Stimulated activated CD4-positive, alpha-beta T cell treated with anti-CD3 and anti-CD28 coated beads, Interleukin-1b, Interleukin-23, amount 100 ng/mL, for 1 hour (primary cell): ENCODE results near the gene THOP1.
"Not testable (repeated sequence)": the region's sequence is repeated elsewhere in the genome, so short reads cannot be mapped to it uniquely, and the experiment has no call there.

Experiments
- DNase-seq, 2 donors: peaks; one replicate each; pipeline ENCODE4 v3.0.0-alpha.2; 2020; ENCODE audit warnings: low read depth in 2 of 2

Gene THOP1

DNA sequence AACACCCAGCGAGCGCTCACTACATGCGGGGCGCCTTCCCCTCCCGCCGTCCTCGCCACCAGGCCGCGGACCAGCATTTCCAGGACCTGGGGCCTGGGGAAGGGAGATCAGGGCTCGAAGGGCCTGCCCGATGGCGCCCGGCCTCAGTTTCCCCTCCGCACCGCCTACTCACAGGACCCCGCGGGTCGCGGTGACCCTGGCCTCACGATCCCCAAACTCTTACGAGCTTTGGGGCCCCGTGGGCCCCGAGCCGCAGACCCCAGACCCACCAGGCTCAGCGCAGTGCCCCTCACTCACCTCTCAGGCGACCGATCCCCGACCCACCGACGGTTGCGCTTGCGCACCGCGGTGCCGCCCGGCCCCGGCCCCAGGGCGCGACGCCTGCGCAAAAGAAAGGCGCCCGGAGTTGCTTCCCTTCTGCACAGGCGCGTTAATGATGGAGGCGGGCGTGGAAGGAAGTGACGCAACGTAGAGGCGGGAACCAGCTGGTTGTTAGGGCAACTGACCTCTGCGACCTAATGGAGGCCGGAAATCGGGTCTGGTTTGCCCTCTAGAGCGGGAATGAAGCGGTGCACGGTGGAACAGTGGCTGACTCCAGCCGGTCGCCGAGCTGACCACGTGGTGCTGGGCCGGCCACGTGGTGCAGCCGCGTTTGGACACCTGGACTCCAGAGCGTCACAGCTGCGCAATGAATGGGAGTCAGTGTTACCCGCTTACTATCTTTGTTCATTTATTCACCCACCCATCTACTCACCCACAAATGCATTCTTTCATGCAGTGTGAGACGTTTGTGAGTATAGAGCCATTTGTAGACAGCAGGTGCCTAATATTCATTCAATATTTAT, 2.1 kb upstream of the THOP1 start, which contains the start of gene SGTA:
TSS of gene SGTA (minus strand) at position 338 of the 845 bp plus-strand sequence. CDS start 14,205 bp downstream, outside the sequence.
- DNase-seq = peak; percentile 90 to 91

GRCh38 chr19:2783781-2784145, 1.5 kb upstream of the THOP1 start:
- DNase-seq = no peak

- no peak for DNase-seq
Observed at GRCh38 chr19:2787115-2787514, 1.8 kb downstream of the THOP1 start.

- no peak for DNase-seq
Observed at GRCh38 chr19:2788237-2788636, 2.9 kb downstream of the THOP1 start.

GRCh38 chr19:2790194-2790556, 4.9 kb downstream of the THOP1 start:
- no peak for DNase-seq

DNA sequence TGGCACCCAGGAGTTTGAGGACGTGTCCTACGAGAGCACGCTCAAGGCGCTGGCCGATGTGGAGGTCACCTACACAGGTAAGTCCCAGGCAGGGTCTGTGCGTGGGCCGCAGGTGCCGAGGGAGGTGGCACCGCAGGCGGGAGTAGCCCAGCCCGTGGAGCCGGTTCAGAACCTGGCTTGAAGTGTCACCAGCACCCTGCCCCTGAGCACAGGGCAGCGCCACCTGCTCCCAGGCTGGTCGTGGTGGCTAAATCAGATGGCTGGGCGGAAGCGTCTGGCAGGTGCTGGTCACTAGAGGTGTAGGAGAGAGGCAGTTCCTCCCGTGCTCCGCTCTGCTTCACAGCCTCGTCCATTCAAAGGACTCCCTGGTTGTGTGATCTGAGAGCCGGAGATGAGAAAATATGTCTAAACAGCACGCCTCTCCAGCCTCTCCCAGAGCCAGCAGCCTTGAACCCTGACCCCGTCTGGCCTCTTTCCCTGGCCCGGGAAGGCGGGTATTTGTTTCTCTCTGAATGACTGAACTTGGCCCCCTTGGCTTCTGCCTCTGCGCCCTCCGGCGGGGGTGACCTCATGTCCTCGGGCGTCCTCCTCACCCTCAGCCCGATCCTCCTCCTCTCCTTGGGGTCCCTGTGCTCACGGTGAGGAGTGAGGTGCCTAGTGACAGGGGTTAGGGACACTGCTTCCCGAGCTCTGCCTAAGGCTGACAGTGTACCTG, 5.4 kb downstream of the THOP1 start:
- DNase-seq = no peak

DNA sequence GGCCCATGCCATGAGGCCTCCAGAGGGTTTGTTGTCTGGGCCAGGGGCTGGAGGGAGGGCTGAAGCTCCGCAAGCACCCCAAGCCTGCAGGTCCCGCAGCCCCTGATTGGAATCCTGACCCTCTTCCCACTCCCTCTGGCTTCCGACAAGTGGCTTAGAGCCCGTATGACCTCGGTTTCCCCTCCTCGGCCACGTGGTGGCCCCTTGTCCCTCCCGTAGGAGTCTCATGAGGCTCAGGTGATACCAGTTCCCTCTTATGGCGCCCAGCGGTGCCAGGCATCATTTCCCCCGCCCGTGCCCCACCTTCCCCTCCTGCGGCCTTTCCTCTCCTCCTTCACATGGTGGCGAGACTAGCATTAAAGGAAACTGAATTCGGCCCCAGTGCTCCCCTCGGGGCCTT, 6.1 kb downstream of the THOP1 start:
- no peak for DNase-seq

DNA sequence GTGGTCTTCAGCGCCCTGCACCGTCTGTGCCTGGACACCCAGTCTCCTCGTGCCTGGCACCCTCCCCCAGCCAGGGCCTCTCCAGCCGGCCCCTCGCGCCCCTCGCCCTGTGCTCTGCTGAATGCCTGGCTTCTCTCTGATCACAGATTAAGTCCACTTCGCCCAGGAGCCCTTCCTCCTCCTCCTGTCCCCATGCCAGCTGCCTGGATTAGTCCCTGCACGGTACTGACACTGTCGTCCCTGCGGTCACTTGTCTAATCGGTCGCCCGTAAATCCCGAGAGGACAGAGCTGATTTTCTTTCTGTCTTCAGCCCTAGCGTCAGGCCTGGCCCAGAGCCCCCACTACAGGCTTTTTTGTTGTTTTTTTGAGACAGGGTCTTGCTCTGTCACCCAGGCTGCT, 6.6 kb downstream of the THOP1 start:
- DNase-seq = no peak

DNA sequence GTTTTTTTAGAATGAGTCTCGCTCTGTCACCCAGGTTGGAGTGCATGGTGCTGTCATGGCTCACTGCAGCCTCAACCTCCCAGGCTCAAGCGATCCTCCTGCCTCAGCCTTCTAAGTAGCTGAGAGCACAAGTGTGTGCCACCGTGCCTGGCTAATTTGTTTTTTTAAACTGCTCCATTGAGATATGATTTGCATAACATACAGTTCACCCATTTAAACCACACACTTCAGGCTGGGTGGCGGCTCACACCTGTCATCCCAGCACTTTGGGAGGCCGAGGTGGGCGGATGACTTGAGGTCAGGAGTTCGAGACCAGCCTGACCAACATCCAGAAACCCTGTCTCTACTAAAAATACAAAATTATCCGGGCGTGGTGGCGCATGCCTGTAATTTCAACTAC, 7.4 kb downstream of the THOP1 start:
- not testable (repeated sequence) for DNase-seq

DNA sequence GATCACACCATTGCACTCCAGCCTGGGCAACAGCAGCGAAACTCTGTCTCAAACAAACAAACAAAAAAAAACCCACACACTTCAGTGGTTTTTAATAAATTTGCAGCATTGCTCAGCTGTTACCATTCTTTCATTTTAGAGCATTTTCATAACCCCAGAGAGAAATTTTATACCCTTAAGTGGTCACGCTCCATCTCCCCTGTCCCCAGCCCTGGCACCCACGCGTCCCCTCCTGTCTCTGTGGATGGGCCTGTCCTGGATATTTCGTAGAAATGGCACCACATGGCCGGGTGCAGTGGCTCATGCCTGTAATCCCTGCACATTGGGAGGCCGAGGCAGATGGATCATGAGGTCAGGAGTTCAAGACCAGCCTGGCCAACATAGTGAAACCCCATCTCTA, 7.8 kb downstream of the THOP1 start:
- no peak for DNase-seq

DNA sequence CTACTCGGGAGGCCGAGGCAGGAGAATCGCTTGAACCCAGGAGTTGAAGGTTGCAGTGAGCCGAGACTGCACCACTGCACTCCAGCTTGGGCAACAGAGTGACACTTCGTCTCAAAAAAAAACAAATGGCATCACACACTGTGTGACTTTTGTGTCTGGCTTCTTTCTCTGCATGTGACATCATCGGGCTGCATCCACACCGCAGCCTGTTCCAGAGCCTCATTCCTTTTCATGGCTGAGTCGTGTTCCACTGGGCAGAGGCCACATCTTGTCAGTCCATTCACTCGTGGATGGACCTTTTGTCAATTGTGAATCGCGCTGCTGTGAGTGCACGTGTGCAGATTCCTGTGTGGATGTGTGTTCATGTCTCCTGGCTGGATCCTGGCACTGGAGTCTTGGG, 8.3 kb downstream of the THOP1 start:
- DNase-seq = no peak

- DNase-seq = no peak
Observed at GRCh38 chr19:2795827-2796658, 10.7 kb downstream of the THOP1 start.

GRCh38 chr19:2796659-2797266, 11.5 kb downstream of the THOP1 start:
- no peak for DNase-seq

DNA sequence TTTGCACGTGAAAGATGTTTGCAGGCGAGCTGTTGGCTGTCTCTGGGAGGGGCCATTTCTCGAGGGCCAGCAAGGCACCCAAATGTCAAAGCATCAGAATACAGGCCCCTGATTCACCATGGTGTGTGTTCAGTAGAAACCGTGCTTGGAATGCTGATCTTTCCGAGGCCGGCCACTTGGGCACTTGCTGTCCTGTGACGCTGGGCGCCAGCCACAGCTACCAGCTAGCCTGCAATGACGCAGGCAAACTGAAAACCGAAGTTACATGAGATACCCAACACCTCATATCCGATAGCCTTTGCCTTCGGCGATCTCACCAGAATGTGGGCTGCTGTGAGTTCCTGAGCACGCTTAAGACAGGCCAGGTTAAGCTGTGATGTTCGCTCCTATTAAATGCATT, 12.0 kb downstream of the THOP1 start:
- DNase-seq = no peak

DNA sequence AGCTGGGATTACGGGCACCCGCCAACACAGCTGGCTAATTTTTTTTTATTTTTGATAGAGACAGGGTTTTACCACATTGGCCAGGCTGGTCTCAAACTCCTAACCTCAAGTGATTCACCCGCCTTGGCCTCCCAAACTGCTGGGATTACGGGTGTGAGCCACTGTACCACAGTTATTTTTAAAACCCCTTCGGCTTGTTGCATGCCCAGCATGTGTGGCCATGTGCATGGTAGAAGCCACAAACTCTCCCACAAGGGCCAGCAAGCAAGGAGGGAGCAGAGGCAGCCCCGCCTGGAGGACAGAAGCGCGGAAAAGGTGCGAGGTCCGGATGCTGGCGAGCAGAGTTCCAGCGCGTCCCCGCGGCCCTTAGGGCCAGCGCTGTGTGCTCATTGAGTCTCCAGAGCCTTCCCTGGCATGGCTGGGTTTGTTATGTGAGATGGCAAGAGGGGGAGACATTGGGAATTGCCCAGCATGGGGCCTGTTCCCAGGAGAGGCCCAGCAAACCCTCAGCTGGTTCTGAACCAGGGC, 12.9 kb downstream of the THOP1 start:
- no peak for DNase-seq

DNA sequence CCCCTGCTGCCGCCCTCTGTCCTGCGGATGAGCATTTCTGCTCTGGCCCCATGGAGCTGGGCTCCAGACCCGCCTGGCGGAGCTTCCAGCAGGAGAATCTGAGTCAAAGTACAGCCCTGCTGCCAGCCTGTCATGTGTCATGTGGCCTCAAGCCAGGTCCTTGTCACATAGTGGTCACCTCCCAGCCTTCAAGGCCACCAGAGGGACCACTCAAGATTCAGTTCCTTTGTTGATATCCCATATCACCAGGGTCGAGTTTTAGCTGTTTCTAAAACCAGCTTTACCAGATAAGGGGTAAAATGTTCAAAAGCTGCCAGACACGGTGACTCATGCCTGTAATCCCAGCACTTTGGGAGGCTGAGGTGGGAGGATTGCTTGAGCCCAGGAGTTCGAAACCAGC, 13.4 kb downstream of the THOP1 start:
- no peak for DNase-seq

- DNase-seq = no peak
Observed at GRCh38 chr19:2799273-2800020, 14.1 kb downstream of the THOP1 start.

GRCh38 chr19:2800506-2800905, 15.2 kb downstream of the THOP1 start:
- DNase-seq = no peak

GRCh38 chr19:2802826-2803225, 17.5 kb downstream of the THOP1 start:
- no peak for DNase-seq

- no peak for DNase-seq
Observed at GRCh38 chr19:2803486-2804155, 18.3 kb downstream of the THOP1 start.
